ENCODE measurements around the gene TSC22D4. TPM values are rescaled to one million over a fixed set of nuclear protein-coding genes. Genes with fewer than 3 reads are reported as not detected.
"Not testable (repeated sequence)": the region's sequence is repeated elsewhere in the genome, so short reads cannot be mapped to it uniquely, and the experiment has no call there.

Gene TSC22D4
- total RNA-seq, 4 donors from 2014 or later = 57.3 to 97.7 (median 68.0) TPM

DNA sequence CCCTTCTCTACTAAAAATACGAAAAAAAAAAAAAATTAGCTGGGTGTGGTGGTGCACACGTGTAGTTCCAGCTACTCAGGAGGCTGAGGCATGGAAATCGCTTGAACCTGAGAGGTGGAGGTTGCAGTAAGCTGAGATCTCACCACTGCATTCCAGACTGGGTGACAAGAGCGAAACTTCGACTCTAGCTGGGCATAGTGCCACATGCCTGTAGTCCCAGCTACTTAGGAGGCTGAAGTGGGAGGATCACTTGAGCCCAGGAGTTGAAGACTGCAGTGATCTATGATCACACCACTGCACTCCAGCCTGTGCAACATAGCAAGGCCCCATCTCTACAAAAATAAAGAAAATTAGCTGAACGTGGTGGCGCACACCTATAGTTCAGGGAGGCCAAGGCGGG lies 13.7 kb downstream of the TSC22D4 start:
- H3K4me3 ChIP-seq (ENCODE audit: low read depth, poor library complexity, severe bottlenecking) = no peak overlapping the region
- no peak for DNase-seq (ENCODE audit: low spot score in 2 of 2)
- intact Hi-C loops (cut with DNase I; ENCODE audit: low total_unique reads) = loop anchor here (10.0 kb wide), 1 partner anchor 390 kb away; the partner anchor contains the start of gene SLC12A9
- no peak for TF ChIP-seq POLR2A (IDR thresholded peaks at IDR 0.05)
- TF ChIP-seq, protein P1, sequence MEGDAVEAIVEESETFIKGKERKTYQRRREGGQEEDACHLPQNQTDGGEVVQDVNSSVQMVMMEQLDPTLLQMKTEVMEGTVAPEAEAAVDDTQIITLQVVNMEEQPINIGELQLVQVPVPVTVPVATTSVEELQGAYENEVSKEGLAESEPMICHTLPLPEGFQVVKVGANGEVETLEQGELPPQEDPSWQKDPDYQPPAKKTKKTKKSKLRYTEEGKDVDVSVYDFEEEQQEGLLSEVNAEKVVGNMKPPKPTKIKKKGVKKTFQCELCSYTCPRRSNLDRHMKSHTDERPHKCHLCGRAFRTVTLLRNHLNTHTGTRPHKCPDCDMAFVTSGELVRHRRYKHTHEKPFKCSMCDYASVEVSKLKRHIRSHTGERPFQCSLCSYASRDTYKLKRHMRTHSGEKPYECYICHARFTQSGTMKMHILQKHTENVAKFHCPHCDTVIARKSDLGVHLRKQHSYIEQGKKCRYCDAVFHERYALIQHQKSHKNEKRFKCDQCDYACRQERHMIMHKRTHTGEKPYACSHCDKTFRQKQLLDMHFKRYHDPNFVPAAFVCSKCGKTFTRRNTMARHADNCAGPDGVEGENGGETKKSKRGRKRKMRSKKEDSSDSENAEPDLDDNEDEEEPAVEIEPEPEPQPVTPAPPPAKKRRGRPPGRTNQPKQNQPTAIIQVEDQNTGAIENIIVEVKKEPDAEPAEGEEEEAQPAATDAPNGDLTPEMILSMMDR (IDR thresholded peaks at IDR 0.05) = no peak
- WGBS, 2 donors = 75% methylated on average over 8 of the region's 8 CpGs

DNA sequence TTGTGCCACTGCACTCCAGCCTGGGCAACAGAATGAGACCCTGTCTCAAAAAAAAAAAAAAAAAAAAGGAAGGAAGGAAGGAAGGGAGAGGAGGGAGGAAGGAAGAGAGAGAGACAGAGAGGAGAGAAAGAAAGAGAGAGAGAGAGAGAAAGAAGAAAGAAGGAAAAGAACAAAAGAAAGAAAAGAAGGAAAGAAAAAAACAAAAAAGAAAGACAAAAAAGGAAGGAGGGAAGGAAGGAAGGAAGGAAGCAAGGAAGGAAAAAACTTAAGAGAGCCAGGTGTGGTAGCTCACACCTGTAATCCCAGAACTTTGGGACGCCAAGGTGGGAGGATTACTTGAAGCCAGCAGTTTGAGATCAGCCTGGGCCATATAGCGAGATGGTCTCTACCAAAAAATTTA lies 14.2 kb downstream of the TSC22D4 start:
- WGBS, 2 donors = 90 to 94% methylated on average over 2 of the region's 2 CpGs
- intact Hi-C loops (cut with DNase I; ENCODE audit: low total_unique reads) = loop anchor here (10.0 kb wide), 1 partner anchor 390 kb away; the partner anchor contains the start of gene SLC12A9
- no peak for DNase-seq (ENCODE audit: low spot score in 2 of 2)
- TF ChIP-seq POLR2A (IDR thresholded peaks at IDR 0.05) = no peak
- TF ChIP-seq, protein P1 (IDR thresholded peaks at IDR 0.05) = no peak
- no peak overlapping the region for H3K4me3 ChIP-seq (ENCODE audit: low read depth, poor library complexity, severe bottlenecking)

DNA sequence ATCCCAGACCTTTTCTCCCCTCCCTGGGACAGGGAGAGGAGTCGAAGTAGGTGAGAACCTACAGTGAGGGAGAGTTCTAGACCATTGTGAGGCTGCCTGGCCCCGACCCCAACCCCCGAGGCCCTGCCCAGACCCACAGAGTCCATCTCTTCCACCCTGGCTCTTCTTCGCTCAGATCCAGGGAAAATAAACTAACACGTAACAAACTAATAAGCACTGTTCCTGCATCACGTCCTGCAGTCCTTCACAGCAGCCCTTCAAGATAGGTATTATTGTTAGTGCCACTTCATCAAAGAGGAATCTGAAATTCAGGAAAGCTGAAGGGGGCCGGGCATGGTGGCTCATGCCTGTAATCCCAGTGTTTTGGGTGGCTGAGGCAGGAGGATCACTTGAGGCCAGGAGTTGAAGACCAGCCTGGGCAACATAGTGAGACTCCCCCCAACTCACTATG lies 14.8 kb downstream of the TSC22D4 start, which contains the start of gene SPACDR:
Gene SPACDR (minus strand): TSS at position 51 of the 451 bp plus-strand sequence. CDS start 235 bp downstream, outside the sequence.
- intact Hi-C loops (cut with DNase I; ENCODE audit: low total_unique reads) = loop anchor here (10.0 kb wide), 1 partner anchor 391 kb away; the partner anchor contains the start of gene SLC12A9
- no peak within 1 kb of the TSS for H3K4me3 ChIP-seq (ENCODE audit: low read depth, poor library complexity, severe bottlenecking)
- no peak for DNase-seq (ENCODE audit: low spot score in 2 of 2)
- 82 to 84% methylated on average over 7 of the region's 7 CpGs for WGBS, 2 donors
- TF ChIP-seq, protein P1 (IDR thresholded peaks at IDR 0.05) = no peak
- TF ChIP-seq POLR2A (IDR thresholded peaks at IDR 0.05) = no peak

DNA sequence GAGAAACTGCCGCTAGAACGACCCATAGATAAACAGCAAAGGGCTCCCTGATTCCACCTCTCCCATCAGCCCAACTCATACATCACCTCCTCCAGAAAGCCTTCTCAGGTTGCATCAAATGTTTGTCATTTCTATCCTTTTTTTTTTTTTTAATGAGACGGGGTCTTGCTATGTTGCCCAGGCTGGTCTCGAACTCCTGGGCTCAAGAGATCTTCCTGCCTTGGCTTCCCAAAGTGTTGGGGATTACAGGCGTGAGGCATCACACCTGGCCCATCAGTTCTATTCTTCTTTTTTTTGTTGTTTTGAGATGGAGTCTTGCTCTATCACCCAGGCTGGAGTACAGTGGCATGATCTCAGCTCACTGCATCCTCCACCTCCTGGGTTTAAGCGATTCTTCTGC lies 22.0 kb downstream of the TSC22D4 start:
- WGBS, 2 donors = 91 to 92% methylated on average over 6 of the region's 6 CpGs
- no peak overlapping the region for H3K4me3 ChIP-seq (ENCODE audit: low read depth, poor library complexity, severe bottlenecking)
- DNase-seq (ENCODE audit: low spot score in 2 of 2) = no peak
- intact Hi-C loops (cut with DNase I; ENCODE audit: low total_unique reads) = no loop called here
- TF ChIP-seq, protein P1 (IDR thresholded peaks at IDR 0.05) = no peak
- no peak for TF ChIP-seq POLR2A (IDR thresholded peaks at IDR 0.05)

DNA sequence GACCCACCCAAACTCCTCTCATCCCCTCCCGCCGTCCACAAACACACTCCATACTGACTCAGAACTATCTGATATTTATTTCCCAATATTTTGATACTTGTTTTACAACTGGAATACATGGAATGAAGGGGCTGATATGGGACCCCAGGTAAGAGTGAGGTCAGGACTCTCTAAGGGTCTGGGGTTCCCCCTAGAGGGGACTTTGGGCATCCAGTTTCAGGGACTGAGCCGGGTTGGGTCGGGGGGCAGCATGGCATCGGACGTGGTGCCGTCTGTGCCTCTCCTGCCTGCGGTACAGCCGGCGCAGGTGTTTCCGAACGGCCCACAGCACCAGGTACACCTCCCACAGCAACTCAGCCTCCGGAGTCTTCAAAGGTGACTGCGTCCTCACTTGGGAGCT lies 22.5 kb downstream of the TSC22D4 start:
- intact Hi-C loops (cut with DNase I; ENCODE audit: low total_unique reads) = no loop called here
- DNase-seq (ENCODE audit: low spot score in 2 of 2) = no peak
- no peak overlapping the region for H3K4me3 ChIP-seq (ENCODE audit: low read depth, poor library complexity, severe bottlenecking)
- 90 to 92% methylated on average over 14 of the region's 14 CpGs for WGBS, 2 donors
- no peak for TF ChIP-seq POLR2A (IDR thresholded peaks at IDR 0.05)
- TF ChIP-seq, protein P1 (IDR thresholded peaks at IDR 0.05) = no peak

DNA sequence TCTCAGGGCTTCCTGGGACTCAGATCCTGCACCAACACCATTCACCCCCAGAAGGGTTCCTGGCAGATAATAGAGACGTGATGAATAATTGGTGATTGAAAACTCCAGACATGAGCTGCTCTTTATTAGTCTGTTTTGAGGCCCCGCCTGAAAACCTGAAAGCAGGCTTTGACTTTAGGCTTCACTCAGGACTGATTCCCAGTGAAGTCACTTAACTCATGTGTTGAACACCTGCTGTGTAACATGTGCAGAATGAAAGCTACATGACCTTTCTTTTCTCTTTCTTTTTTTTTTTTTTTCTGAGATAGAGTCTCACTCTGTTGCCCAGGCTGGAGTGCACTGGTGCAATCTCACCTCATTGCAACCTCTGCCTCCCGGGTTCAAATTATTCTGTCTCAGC lies 23.8 kb downstream of the TSC22D4 start:
- TF ChIP-seq, protein P1 (IDR thresholded peaks at IDR 0.05) = no peak
- TF ChIP-seq POLR2A (IDR thresholded peaks at IDR 0.05) = no peak
- intact Hi-C loops (cut with DNase I; ENCODE audit: low total_unique reads) = no loop called here
- WGBS, 2 donors = 77 to 79% methylated on average over 3 of the region's 3 CpGs
- DNase-seq (ENCODE audit: low spot score in 2 of 2) = no peak
- no peak overlapping the region for H3K4me3 ChIP-seq (ENCODE audit: low read depth, poor library complexity, severe bottlenecking)

DNA sequence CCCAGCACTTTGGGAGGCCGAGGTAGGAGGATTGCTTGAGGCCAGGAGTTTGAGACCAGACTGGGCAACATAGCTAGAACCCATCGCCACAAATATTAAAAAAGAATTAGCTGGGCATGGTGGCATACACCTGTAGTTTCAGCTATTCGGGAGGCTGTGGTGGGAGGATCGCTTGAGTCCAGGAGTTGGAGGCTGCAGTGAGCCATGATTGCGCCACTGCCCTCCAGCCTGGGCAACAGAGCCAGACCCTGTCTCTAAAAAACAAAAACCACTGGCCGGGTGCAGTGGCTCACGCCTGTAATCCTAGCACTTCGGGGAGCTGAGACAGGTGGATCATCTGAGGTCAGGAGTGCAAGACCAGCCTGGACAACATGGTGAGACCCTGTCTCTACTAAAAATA lies 25.2 kb downstream of the TSC22D4 start:
- WGBS, 2 donors = 93 to 94% methylated on average over 8 of the region's 8 CpGs
- intact Hi-C loops (cut with DNase I; ENCODE audit: low total_unique reads); DNase-seq (ENCODE audit: low spot score in 2 of 2); H3K4me3 ChIP-seq (ENCODE audit: low read depth, poor library complexity, severe bottlenecking): not testable (repeated sequence)

All from lower leg skin (tissue), 4 donors.